Activated CD4-positive, CD25-positive, alpha-beta regulatory T cell treated with anti-CD3 and anti-CD28 coated beads, Interleukin-2, amount 50 U/mL, for 72 hours (primary cell): ENCODE measurements around the gene KCNMA1.

ENCODE experiments used
- DNase-seq: peaks from one replicate; pipeline ENCODE4 v3.0.0; 2021

Gene KCNMA1

GRCh38 chr10:77086081-77086480, 551.5 kb downstream of the KCNMA1 start:
- no peak for DNase-seq

GRCh38 chr10:77085344-77085743, 552.3 kb downstream of the KCNMA1 start:
- no peak for DNase-seq

GRCh38 chr10:77084431-77085144, 553.0 kb downstream of the KCNMA1 start:
- DNase-seq: no peak

DNA sequence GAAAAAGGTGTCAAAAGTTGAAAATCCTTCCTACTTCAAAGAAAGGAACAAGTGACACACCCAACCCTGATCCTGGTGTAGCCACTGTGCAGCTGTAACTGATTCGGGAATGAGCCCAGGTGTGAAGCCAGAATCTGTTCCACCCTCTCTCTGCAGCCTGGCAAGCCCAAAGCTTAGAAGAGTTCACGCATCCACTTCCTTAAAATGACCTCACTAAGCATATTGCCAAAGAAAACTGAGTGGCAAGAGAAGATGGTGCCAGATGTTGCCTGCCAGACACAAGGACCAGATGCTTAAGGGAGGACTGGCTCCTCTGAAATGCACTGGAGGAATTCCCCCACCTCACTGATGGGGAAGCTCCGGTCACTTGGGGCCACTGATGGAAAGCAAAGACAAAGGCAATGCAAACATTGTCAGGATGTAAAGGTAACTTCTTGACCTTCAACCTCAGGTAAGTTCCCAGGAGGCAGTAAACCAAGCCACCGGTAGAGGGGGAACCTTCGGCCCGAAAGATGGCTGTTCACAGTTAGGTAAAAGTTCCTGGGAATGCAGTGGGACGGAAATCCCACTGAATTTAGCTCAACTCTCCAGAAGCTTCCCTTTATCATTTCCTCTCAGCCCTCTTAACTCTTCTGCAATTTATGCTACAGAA, 554.9 kb downstream of the KCNMA1 start:
- DNase-seq: no peak

- no peak for DNase-seq
Observed at GRCh38 chr10:77081481-77081891, 556.1 kb downstream of the KCNMA1 start.

GRCh38 chr10:77080361-77081027, 557.1 kb downstream of the KCNMA1 start:
- no peak for DNase-seq

- DNase-seq: no peak
Observed at GRCh38 chr10:77079592-77080300, 557.9 kb downstream of the KCNMA1 start.

DNA sequence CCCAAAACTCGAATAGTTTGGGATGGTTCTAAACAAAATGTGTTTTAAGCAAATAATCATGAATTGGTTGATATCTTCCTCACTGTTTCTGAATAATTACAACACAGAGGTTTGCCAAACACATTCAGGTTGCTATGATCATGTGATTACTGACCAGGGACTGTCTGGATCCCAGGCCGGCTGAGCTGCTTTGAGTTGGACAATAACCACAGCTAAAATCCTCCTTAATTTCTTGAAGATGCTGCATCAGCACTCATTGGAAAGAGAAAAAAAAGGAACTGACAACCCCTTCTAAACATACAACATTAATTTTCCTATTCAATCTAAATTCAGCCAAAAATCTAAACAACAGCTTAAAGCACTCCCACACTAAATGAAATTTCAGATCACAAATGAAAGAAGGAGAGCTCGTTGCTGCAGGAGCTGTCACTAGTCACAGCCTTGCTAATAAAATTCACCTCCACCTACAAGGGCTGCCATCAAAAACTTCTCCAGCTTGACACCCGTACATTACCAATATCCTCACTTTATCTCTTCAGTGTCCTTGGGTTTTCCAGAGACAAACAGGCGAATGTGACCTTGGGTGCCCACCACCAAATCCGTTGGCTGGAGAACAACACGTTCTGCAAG, 560.2 kb downstream of the KCNMA1 start:
- DNase-seq: no peak

GRCh38 chr10:77075926-77076325, 561.7 kb downstream of the KCNMA1 start:
- no peak for DNase-seq

DNA sequence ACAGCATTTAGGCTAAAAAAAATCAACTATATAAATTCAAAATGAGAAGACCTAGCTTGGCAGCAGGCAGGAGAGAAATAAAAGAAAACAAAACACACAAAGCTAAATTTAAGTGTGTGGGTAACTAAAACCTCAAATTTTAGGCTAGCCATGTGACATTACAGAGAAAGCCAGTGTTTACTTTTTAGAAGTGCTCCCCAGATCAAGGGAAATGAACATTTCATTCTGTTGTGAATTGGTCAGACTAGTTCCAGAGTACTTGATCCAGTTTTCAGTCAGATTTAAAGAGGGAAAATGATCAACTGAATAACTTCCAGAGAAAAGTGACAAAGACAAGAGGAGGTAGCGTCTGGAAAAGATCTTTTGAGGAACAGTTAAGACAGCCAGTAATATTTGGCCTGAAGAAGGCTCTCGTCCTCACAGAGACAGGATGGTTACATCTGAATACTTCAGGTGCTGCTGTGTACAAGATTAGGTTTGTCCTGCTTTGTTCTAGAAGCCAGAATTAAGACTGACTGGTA, 563.4 kb downstream of the KCNMA1 start:
- no peak for DNase-seq

GRCh38 chr10:77073663-77073960, 564.0 kb downstream of the KCNMA1 start:
- DNase-seq: no peak

GRCh38 chr10:77072836-77073662, 564.6 kb downstream of the KCNMA1 start:
- no peak for DNase-seq

GRCh38 chr10:77072361-77072835, 565.2 kb downstream of the KCNMA1 start:
- DNase-seq: no peak

GRCh38 chr10:77071956-77072355, 565.7 kb downstream of the KCNMA1 start:
- DNase-seq: no peak

GRCh38 chr10:77071001-77071511, 566.6 kb downstream of the KCNMA1 start:
- DNase-seq: no peak

- no peak for DNase-seq
Observed at GRCh38 chr10:77070346-77070745, 567.3 kb downstream of the KCNMA1 start.

DNA sequence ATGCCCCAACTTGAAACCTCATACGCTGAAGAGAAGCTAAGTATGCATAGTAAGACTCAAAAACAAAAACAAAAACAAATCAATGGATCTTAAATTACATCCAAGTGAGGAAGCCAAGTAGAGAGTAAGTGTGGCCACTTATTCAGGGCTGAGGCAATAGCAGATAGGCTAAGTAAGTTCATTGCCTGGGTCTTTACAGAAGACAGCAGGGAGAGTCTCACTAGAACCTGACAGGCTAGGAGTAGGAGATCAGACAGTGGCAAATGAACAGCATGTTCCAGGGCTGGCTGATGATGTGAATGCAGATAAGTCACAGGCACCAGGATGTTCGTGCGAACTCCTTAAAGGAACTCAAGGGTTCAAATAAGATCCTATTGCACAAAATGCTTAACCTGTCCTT, 568.6 kb downstream of the KCNMA1 start:
- DNase-seq: no peak

GRCh38 chr10:77068272-77068671, 569.3 kb downstream of the KCNMA1 start:
- no peak for DNase-seq

DNA sequence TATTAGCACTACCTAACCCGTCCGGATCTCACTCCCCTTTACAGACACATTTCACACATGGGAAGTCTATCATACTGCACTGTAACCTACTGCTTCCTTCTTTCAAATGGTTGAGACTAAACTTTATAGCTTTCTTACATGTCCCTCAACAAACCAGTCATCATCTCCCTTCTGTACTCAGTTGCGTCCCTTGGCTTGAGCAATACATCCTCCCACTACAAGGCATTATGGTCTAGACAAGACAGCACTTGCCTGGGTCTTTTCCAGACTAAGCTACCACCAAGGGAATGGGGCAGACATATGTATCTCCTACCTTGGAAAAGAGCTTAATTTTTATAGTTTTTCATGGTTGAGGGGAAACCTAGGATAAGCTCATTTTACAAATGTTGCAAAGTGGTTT, 575.2 kb downstream of the KCNMA1 start:
- DNase-seq: no peak

DNA sequence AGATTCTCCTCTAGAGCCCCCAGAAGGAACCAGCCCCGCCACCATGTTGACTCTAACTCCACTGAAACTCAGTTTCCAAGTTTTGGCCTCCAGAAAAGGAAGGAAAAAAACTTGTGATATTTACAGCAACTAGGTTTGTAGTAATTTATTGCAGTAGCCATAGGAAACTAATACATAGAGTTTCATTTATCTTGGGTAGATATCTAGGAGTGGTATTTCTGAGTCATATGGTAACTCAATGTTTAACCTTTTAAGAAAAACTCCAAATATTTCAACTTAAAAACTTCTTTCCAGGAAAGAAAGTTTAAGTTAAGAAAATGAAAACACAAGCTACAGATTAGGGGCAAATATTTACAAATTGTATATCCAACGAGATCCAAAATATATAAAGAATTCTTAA, 576.7 kb downstream of the KCNMA1 start:
- no peak for DNase-seq

- no peak for DNase-seq
Observed at GRCh38 chr10:77056650-77057049, 581.0 kb downstream of the KCNMA1 start.

GRCh38 chr10:77052593-77052992, 585.0 kb downstream of the KCNMA1 start:
- no peak for DNase-seq
